Measurements from ENCODE around the gene SNAP47.

Gene SNAP47

GRCh38 chr1:227771771-227772170, 36.5 kb downstream of the SNAP47 start:
- DNase-seq (ENCODE audit: low read depth): no peak
- no peak for TF ChIP-seq CTCF (IDR thresholded peaks at IDR 0.05; ENCODE audit: control insufficient read depth, insufficient read depth, low read depth, low read length, missing control alignments)

GRCh38 chr1:227773558-227773957, 38.3 kb downstream of the SNAP47 start:
- H3K4me3 ChIP-seq (ENCODE audit: control insufficient read depth, low read depth, low read length): no peak overlapping the region
- no peak for TF ChIP-seq CTCF (IDR thresholded peaks at IDR 0.05; ENCODE audit: control insufficient read depth, insufficient read depth, low read depth, low read length, missing control alignments)
- DNase-seq (ENCODE audit: low read depth): no peak

More at GRCh38 chr1:227771771-227772170, 36.5 kb downstream of the SNAP47 start:
- no peak overlapping the region for H3K4me3 ChIP-seq (ENCODE audit: control insufficient read depth, low read depth, low read length)

GRCh38 chr1:227774051-227774731, 39.0 kb downstream of the SNAP47 start:
- no peak overlapping the region for H3K4me3 ChIP-seq (ENCODE audit: control insufficient read depth, low read depth, low read length)
- DNase-seq (ENCODE audit: low read depth): no peak
- no peak for TF ChIP-seq CTCF (IDR thresholded peaks at IDR 0.05; ENCODE audit: control insufficient read depth, insufficient read depth, low read depth, low read length, missing control alignments)

- H3K4me3 ChIP-seq (ENCODE audit: control insufficient read depth, low read depth, low read length): no peak overlapping the region
- no peak for DNase-seq (ENCODE audit: low read depth)
- no peak for TF ChIP-seq CTCF (IDR thresholded peaks at IDR 0.05; ENCODE audit: control insufficient read depth, insufficient read depth, low read depth, low read length, missing control alignments)
Measured at GRCh38 chr1:227774821-227775661, 39.8 kb downstream of the SNAP47 start.

DNA sequence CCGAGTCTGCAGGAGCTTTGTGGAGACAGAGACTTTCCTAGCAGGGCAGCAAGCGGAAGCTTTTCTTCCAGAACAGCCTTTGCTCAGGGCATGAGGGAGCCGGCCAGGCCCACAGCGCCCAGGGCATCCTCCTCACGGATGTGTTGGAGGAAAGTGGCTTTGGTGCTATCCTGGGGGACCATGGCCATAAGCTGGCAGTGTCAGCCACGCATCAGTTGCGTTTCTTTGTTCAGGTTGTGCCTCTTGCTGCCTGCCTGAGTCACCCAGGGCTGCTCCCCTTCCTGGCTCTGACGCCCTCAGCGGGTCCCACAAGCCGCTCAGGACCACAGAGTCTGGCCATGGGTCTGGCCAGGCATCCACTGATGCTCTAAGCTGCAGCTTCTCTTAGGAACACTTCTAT, 40.6 kb downstream of the SNAP47 start:
- H3K4me3 ChIP-seq (ENCODE audit: control insufficient read depth, low read depth, low read length): no peak overlapping the region
- no peak for DNase-seq (ENCODE audit: low read depth)
- TF ChIP-seq CTCF (IDR thresholded peaks at IDR 0.05; ENCODE audit: control insufficient read depth, insufficient read depth, low read depth, low read length, missing control alignments): no peak

GRCh38 chr1:227776331-227776771, 41.1 kb downstream of the SNAP47 start:
- no peak for TF ChIP-seq CTCF (IDR thresholded peaks at IDR 0.05; ENCODE audit: control insufficient read depth, insufficient read depth, low read depth, low read length, missing control alignments)
- DNase-seq (ENCODE audit: low read depth): no peak
- no peak overlapping the region for H3K4me3 ChIP-seq (ENCODE audit: control insufficient read depth, low read depth, low read length)

Data from AG09309 (cell line).